MV-4-11 (cell line): ENCODE data around the gene YAE1.
A peak's percentile ranks its signal among the peaks of the same experiment; 100 is the strongest.
"Not testable (repeated sequence)": the region's sequence is repeated elsewhere in the genome, so short reads cannot be mapped to it uniquely, and the experiment has no call there.

Experiments used
- DNase-seq: peaks from one replicate; lab custom pipeline; 2025; lab: John Stamatoyannopoulos, UW

YAE1 gene, protein sequence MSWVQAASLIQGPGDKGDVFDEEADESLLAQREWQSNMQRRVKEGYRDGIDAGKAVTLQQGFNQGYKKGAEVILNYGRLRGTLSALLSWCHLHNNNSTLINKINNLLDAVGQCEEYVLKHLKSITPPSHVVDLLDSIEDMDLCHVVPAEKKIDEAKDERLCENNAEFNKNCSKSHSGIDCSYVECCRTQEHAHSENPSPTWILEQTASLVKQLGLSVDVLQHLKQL

DNA sequence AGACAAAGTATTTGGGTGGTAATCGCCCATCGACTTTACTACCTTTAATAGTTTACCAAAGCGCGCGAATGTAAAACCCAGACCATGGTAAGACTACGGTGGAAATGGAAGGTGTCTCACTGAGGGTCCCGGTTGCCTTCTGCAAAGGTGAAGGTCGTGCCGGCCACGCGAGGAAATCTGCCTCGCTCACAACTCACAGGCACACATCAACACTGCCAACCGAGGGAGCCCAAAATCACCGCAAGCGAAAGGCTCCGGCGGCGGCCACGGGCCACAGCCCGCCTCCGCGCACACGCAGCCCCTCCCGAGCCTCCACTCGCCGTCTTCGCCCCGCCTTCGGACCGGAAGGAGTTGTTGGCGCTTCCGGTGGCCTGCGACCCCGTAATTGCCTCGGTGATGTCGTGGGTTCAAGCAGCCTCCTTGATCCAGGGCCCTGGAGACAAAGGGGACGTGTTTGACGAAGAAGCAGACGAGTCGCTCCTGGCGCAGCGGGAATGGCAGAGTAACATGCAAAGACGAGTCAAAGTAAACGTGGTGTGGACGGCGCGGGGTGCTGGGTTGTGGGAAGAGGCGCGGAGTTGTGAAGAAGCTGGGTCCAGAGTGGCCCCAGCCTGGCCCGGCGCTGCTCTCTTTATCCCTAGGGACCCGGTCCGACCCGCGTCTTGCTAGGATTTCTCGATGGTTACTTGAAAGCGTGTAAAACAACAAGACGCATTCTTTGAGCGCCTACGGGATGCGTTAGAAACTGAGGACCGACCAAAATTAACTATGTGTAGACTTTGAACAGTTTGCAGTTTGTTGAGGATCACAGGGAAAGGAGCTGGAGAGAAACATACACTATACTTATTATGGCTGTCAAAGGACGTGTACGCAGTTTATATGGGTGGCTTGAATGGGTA is at the start of gene YAE1:
Gene YAE1 (plus strand): TSS at position 382 of the 899 bp plus-strand sequence. CDS start 15 bp downstream, at position 397.
- peak; percentile 60 for DNase-seq

DNA sequence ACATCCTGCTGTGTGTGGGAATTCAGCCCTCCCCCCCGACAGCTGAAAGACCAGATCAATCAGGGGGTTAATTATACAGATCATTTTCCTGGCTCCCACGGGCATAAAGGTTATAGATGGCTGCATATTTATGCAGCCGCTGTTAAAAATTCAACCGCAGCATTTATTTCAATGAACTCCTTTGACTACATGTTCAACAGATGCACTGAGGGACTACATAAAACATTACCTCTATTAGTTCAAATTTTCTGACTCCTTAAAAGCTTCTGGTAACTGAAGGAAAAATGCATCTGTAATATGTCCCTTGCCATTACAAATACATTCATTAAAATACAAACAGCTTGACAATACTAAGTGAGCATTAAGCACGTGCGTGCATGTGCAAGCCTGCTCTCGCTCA is 49.7 kb upstream of the YAE1 start:
- no peak for DNase-seq

DNA sequence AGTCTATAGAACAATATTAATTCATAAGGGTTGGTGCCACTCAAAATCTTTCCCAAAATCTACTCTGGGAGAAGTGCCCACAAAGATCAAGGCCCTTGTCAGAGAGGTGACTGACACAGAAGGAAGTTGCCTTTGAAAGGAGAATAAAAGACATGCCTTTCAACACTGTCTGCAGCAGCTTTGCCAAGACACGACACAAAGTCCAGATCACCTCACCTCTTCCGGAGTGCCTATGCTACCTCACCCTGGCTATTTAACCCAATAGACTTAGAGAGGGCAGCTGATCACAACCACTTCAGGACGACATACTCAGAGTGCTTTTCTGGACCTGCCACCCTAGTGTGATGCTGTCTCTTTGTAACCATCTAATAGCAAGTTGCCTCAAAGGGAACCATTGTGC is 49.0 kb upstream of the YAE1 start:
- DNase-seq, result no peak

DNA sequence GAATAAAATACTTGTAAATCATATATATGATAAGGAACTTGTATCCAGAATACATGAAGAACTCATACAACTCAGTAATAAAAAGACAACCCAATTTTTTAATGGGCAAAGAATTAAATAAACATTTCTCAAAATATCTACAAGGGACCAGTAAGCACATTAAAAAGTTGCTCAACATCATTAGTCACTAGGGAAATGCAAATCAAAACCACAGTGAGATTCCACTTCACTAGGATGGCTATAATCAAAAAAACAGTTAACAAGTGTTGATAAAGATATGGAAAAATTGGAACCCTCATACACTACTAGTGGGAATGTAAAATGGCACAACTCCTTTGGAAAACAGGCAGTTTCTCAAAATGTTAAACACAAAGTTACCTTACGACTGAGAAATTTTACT is 40.3 kb upstream of the YAE1 start:
- DNase-seq, result no peak

DNA sequence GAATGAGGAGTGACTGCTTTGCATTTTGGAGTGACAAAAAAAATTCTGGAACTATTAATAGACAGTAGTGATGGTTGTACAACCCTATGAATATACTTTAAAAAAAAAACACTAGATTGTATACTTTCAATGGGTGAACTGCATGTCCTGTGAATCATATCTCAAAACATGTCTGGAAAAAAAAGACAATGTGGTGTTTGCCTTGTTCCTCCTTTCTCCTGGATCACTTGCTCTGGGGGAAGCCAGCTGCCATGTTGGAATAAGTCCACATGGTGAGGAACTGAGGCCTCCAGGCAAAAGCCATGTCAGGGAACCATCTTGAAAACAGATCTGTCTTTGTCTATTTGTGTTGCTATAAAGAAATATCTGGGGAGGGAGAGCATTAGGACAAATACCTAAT is 39.5 kb upstream of the YAE1 start:
- DNase-seq, result no peak

DNA sequence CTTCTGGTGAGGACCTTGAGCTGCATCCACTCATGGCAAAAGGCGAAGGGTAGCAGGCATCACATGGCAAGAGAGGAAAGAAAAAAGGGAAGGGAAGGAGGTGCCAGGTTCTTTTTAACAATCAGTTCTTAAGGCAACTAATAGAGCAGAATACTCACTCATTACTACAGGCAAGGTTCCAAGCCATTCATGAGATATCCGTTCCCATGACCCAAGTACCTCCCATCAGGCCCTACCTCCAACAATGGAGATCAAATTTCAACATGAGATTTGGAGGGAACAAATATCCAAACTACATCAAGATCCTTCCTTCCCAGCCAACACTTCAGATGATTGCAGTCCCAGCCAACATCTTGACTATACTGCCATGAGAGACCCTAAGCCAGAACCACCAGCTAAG is 38.9 kb upstream of the YAE1 start:
- no peak for DNase-seq

DNA sequence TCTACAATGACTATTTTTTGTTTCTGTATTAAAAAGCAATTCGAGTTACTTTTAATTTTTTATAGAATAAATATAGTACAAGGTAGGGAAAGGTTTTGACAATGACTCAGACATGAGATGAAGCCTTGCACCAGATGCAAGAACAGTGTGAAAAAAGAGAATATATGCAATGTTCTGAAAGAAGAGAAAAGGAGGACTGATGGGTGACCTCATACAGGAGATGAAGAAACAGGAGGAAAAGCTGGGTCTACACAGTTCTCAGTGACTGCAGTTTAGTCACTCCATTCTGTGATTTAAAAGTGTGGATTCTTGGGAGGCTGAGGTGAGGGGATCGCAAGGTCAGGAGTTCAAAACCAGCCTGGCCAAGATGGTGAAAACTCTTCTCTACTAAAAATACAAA is 38.3 kb upstream of the YAE1 start:
- no peak for DNase-seq

DNA sequence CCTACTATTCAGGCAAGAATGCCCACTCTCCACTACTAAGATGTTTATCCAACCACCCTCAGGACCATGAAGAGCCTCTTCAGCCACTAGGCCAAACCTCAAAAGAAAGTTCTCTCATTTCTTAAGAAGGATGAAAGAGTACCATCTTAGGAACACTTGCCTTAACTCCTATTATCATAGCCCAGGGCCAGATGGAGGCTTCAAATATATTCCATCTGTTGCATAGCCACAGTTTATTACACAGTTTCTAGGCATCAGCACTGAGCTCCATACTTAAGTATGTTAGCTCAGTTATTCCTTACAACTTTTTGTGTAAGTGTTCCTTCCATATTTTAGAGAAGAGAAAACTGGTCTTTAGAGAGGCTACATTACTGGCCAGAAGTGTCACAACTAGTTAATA is 37.4 kb upstream of the YAE1 start:
- no peak for DNase-seq

DNA sequence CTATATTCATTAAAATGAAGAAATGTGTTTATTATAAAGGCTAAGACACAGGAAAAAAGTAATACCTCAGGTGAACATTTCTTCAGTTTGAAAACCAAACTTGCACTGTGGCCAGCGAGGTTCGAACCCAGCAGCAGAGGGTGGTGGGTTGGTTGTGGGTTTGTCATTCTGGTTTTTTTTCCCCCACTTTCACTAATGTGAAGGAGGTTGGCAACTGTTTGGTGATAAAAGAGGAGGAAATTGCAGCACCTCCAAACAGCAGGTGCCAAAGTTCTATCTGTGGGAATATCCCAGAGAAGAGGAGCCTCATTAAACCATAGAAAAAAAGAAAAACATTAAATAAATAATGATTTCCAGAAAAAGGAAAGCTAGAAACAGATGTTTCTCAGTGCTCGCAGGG is 36.6 kb upstream of the YAE1 start:
- DNase-seq, result no peak

DNA sequence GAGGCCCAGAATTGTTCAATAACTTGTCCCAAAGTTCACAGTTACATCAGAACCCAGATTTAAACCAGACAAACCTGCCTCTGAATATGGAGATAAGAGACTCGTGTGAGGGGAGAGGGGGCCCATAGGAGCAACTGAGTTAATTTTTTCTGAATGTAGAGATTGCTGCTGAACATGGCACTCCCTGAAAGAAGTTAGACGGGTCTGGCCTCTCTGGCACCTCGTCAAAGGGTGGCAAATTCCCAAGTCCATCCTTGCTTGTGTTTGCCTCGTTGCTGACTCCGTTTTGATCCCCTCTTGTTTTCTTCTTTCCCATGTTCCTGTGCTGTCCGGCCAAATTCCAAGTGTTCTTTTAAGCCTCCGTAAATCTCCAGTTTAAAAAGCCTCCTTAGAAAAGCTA is 35.2 kb upstream of the YAE1 start:
- no peak for DNase-seq

DNA sequence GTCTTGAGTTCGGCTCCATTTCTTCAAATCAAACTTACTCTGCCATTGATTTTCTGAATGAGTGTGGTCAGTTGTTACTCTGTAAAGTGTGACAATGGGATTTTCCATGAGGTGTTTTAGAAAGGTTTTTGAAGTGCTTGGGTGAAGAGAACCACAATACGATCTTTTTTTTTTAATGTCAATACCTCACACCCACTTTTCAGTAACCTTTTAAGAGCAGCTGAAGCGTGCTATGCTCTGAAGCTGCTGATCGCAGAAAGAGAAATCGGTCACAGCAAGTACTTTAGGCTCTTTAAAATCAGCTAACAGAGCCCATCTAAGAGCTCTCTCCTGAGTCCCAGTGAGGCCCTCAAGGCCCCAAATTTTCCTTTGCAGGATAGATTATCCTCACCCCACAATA is 34.4 kb upstream of the YAE1 start:
- DNase-seq, result no peak

DNA sequence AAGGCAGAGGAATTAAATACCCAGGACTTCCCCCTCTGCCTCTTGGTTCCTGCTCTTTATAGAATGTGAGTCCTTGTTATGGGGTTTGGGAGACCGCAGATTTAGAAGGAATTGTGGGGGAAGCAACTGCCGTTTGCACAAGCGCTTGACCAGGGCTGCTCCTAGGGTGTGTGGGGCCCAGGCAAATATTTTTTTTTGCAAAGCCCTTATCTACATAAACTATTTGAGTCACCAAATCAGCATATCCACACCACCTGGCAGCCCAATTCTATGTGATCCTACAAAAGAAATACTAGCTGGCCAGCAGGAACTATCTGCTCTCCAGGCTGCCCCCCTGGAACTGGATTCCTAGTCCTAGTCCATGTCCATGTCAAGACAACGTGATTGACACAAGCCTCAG is 33.4 kb upstream of the YAE1 start:
- no peak for DNase-seq

DNA sequence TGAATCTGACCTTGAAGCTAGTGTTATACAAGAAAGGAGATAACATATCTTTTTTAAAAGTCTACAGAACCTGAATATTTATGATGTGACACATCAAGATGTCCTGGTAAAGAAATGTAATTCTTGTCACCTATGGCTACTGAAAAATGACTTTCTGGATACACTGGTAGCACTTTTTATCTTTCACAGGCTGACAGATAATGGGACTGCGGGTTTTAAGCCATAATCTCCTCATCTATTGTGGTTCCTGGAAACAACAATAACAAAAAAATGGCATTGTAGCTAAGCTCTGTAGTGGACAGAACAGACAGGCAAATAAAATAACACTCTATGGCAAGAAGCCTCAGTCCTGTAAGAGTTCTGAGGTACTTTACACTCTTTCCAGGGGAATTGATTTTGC is 31.6 kb upstream of the YAE1 start:
- no peak for DNase-seq

DNA sequence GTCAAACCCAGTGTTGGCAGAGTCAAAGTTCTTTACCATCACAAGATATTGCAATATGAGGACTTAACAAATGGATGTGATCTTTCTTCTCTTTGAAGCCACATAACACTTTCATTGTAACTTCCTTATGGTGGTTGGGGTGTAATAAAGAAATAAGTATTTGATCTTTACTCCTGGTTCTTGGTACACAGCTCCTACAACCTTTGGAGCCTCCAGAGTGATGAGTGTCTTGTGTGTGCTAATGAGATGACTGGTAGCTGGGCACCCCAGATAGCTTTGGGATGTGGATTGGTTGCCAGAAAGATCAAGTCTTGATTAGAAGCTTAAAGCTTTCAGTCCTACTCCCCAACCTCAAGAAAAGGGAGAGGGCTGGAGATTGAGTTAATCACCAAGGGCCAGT is 31.1 kb upstream of the YAE1 start:
- DNase-seq, result no peak

DNA sequence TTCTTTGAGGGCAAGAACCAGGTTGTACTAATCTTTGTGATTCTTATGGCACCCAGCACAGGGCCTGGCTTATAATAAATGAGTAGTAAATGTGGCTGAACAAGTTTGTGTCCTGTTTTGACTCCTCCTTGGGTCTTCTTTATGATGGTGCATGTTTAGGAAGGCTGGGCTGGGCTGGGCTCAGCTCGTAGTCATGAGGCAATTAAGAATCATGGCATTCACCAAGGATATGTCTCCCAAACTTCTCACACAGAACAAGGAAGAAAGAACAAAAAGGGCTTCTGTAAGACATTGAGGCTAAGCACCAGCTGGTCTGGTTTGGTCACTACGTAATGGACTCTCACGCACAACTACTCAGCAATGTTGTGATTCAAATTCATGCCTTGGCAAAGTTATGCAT is 30.5 kb upstream of the YAE1 start:
- DNase-seq, result no peak

DNA sequence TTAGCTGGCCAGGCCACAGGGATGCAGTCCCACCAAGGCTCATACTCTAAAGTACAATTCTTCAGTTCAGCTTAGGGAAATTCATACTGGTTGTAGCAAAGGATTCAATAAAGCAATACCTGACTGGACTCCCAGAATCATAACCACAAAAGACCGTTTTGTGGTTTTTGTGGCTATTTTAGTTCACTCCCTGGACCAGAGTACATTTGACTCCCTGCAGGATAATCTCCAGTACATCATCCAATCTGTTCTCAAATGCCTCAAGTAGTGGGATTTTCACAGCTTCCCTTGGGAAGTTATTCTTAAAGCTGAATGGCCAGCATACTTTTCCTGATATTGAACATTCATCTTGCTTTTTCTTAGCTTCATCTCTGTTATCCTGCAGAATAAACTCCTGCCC is 29.3 kb upstream of the YAE1 start:
- DNase-seq, result no peak

DNA sequence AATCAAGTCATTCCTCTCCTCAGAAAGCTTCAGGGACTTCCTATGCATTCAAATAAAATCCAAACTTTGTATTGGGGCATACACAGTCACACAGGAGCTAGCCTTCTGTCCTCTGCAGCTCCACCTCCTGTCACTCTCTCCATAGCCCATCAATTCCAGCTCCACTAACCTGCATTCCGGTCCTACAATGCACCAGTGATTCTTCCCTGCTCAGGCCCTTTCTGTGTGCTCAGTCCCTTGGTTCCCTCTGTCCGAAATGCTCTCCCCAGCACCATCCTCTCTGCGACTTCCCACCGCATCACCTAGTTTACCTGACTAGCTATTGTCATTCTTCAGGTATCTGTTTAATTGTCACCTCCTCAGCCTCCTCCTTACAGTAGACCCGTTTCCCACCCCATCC is 26.4 kb upstream of the YAE1 start:
- DNase-seq, result no peak

DNA sequence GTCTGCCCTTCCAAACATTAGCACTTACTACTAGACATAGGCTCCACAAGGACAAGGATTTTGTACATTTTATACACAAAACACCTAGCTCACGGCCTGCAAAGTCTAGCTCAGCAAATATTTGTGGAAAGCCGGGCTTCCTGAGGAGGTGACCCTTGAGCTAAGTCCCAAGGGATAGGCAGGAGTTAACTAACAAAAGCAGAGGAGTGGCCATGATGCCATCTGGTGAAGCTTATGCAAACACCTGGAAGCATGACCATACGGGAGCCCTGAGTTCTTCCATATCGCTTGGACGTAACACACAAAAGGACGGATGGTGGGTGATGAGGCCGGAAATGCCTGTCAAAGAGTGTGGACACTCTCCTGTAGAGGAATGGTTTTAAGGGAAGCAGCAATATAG is 25.9 kb upstream of the YAE1 start:
- DNase-seq, result no peak

DNA sequence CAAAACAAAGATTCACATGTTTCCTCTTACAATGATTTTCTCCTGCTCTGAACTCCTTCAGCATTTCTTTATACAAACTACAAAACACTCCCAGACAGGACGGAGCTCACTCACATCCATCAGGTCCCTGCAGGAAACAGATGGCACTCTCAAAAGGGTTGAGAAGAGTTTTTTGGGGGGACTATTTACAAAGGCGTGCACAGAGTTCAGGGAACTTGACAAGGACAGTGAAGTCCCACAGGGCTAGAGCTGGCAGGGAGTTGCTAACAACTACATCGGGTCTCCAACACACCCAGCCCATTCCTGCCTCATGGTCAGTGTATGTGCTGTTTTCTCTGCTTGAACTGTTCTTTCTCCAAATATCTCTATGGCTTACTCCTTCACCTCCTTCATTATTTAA is 24.7 kb upstream of the YAE1 start:
- no peak for DNase-seq

DNA sequence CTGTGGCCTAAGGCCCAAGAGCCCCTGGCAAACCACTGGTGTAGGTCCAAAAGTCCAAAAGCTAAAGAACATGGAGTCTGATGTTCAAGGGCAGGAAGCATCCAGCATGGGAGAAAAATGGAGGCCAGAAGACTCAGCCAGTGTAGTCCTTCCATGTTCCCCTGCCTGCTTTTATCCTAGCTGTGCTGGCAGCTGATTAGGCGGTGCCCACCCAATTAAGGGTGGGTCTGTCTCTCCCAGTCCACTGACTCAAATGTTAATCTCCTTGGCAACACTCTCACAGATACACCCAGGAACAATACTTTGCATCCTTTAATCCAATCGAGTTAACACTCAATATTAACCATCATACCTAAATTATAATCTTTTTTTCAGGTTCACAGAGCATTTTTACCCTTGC is 21.4 kb upstream of the YAE1 start:
- DNase-seq, result not testable (repeated sequence)

DNA sequence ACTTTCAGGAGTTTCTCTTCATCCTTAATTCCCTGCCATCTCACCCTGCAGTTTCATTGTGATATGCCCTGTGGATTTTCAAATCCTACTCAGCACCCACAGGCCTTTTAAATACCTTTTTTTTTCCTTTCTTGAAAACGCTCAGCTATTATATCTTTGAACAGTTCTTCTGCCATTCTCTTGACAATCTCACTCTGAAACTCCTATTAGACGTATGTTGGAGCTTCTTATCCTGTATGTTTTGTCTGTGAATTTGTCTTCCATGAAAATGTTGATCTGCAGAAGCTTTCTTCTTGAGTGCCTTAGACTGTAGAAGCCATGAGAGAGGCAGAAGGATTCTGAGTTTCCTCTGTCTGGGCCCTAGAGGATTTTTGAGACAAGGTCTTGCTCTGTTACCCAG is 18.9 kb upstream of the YAE1 start:
- DNase-seq, result no peak

DNA sequence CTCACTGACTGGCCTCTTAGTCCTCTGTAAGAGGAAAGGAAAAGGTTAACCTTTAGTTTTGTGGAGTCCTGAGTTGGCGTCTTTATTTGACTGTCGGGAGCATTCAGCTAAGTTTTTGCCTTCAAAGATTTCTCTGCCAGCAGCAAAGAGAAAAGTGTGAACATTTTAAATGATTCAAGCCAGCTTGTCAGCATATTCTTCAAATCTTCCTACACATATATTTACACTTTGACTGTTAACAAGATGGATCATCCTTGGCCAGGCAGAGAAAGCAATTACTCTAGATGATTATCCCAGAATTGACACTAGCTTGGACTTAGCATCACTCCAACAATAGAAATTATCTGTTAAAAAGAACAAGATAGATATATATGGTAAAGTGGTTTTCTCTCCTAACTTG is 15.8 kb upstream of the YAE1 start:
- DNase-seq, result no peak

DNA sequence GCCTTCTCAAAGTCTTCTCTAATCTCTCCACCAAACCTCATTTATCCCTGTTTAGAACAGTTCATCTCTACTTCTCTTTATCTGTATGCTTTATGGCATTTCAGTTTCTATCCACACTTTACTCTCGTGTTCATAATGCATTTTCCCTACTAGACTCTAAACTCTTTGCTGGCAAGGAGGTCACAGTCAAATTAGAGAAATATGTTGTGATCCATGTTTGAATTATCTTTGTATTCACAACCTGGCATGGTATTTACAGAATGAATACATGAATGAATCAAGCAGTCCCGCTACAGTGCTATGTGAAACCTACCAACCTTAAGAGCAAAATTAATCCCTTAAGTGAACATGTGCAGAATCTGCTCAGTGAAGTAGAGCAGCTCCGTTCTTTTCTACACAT is 12.8 kb upstream of the YAE1 start:
- no peak for DNase-seq
